Measurements from ENCODE around the gene IQCF6. TPM values are rescaled to one million over a fixed set of nuclear protein-coding genes. Genes with fewer than 3 reads are reported as not detected.
"Not testable (repeated sequence)": the region's sequence is repeated elsewhere in the genome, so short reads cannot be mapped to it uniquely, and the experiment has no call there.

IQCF6 gene
- total RNA-seq, 2 experiments from 2014 or later = not detected

GRCh38 chr3:51750878-51751277 lies 28.2 kb downstream of the IQCF6 start:
- peaks cover 4% of the 10 kb centered on the region for H3K9me3 Mint-ChIP-seq (ENCODE audit: low read depth)
- H3K27ac Mint-ChIP-seq = no peak overlapping the region
- H3K4me3 Mint-ChIP-seq = no peak overlapping the region
- CTCF ChIA-PET = no interaction called here
- no peaks in the 10 kb centered on the region for H3K36me3 Mint-ChIP-seq
- H3K4me1 Mint-ChIP-seq = peaks cover 14% of the 10 kb centered on the region
- DNase-seq (no peak), ATAC-seq (no peak)
- H3K27me3 Mint-ChIP-seq = peaks cover 18% of the 10 kb centered on the region

- CTCF ChIA-PET = no interaction called here
- H3K36me3 Mint-ChIP-seq = no peaks in the 10 kb centered on the region
- no peak overlapping the region for H3K4me3 Mint-ChIP-seq
- H3K27me3 Mint-ChIP-seq = peaks cover 3% of the 10 kb centered on the region
- peaks cover 2% of the 10 kb centered on the region for H3K9me3 Mint-ChIP-seq (ENCODE audit: low read depth)
- H3K27ac Mint-ChIP-seq = no peak overlapping the region
- peaks cover 14% of the 10 kb centered on the region for H3K4me1 Mint-ChIP-seq
- no peak for ATAC-seq
- DNase-seq = no peak
These were observed 30.7 kb downstream of the IQCF6 start for GRCh38 chr3:51748327-51748726.

GRCh38 chr3:51747840-51748239 lies 31.2 kb downstream of the IQCF6 start:
- DNase-seq = no peak
- peaks cover under 1% of the 10 kb centered on the region for H3K27me3 Mint-ChIP-seq
- no peak overlapping the region for H3K4me3 Mint-ChIP-seq
- CTCF ChIA-PET = no interaction called here
- no peak for ATAC-seq
- H3K36me3 Mint-ChIP-seq = no peaks in the 10 kb centered on the region
- H3K27ac Mint-ChIP-seq = no peak overlapping the region
- peaks cover 2% of the 10 kb centered on the region for H3K9me3 Mint-ChIP-seq (ENCODE audit: low read depth)
- H3K4me1 Mint-ChIP-seq = peaks cover 14% of the 10 kb centered on the region

- H3K36me3 Mint-ChIP-seq; ATAC-seq; H3K9me3 Mint-ChIP-seq (ENCODE audit: low read depth); CTCF ChIA-PET; H3K27ac Mint-ChIP-seq; H3K4me1 Mint-ChIP-seq; H3K4me3 Mint-ChIP-seq; DNase-seq: not testable (repeated sequence)
- peaks cover 19% of the 10 kb centered on the region for H3K27me3 Mint-ChIP-seq
These were observed 36.1 kb downstream of the IQCF6 start for GRCh38 chr3:51742978-51743377.

GRCh38 chr3:51742320-51742719 lies 36.7 kb downstream of the IQCF6 start:
- not testable (repeated sequence) for ATAC-seq; H3K27ac Mint-ChIP-seq; H3K4me3 Mint-ChIP-seq; H3K4me1 Mint-ChIP-seq; H3K9me3 Mint-ChIP-seq (ENCODE audit: low read depth); DNase-seq; H3K36me3 Mint-ChIP-seq
- peaks cover 26% of the 10 kb centered on the region for H3K27me3 Mint-ChIP-seq
- CTCF ChIA-PET = interaction anchor here (1.4 kb wide), 1 partner anchor 23 kb away, joined by 3 read pairs; no protein-coding TSS in a partner anchor

GRCh38 chr3:51739110-51739509 lies 39.9 kb downstream of the IQCF6 start:
- Mint-ChIP-seq H3K36me3 (peaks cover 2% of the 10 kb centered on the region), H3K4me1 (peaks cover 21% of the 10 kb centered on the region), H3K27me3 (peaks cover 33% of the 10 kb centered on the region), H3K4me3 (no peak overlapping the region), H3K27ac (no peak overlapping the region), H3K9me3 (ENCODE audit: low read depth) (no peaks in the 10 kb centered on the region)
- ATAC-seq (no peak), DNase-seq (no peak)
- CTCF ChIA-PET = no interaction called here

GRCh38 chr3:51735950-51736349 lies 43.1 kb downstream of the IQCF6 start:
- no peak overlapping the region for H3K27ac Mint-ChIP-seq
- DNase-seq (no peak), ATAC-seq (no peak)
- peaks cover 2% of the 10 kb centered on the region for H3K36me3 Mint-ChIP-seq
- H3K27me3 Mint-ChIP-seq = peaks cover 33% of the 10 kb centered on the region
- H3K4me3 Mint-ChIP-seq = no peak overlapping the region
- CTCF ChIA-PET = interaction anchor here (1.1 to 3.4 kb wide), 3 partner anchors 12 to 64 kb away, joined by 3 to 16 read pairs (median 8); no protein-coding TSS in a partner anchor
- no peaks in the 10 kb centered on the region for H3K9me3 Mint-ChIP-seq (ENCODE audit: low read depth)
- H3K4me1 Mint-ChIP-seq = peaks cover 28% of the 10 kb centered on the region

- CTCF ChIA-PET = interaction anchor here (0.8 to 3.4 kb wide), 7 partner anchors 11 to 233 kb away, joined by 3 to 16 read pairs (median 4); no protein-coding TSS in a partner anchor
- Mint-ChIP-seq H3K36me3 (peaks cover 2% of the 10 kb centered on the region), H3K27ac (peak overlapping the region; percentile 62), H3K9me3 (ENCODE audit: low read depth) (no peaks in the 10 kb centered on the region), H3K27me3 (peaks cover 33% of the 10 kb centered on the region), H3K4me3 (peak overlapping the region; percentile 55), H3K4me1 (peaks cover 33% of the 10 kb centered on the region)
- DNase-seq = no peak
- no peak for ATAC-seq
These were observed 44.0 kb downstream of the IQCF6 start for GRCh38 chr3:51735039-51735438.

GRCh38 chr3:51734572-51734907 lies 44.5 kb downstream of the IQCF6 start:
- Mint-ChIP-seq H3K9me3 (ENCODE audit: low read depth) (no peaks in the 10 kb centered on the region), H3K27ac (peak overlapping the region; percentile 62), H3K4me3 (peak overlapping the region; percentile 55), H3K36me3 (peaks cover 2% of the 10 kb centered on the region), H3K27me3 (peaks cover 29% of the 10 kb centered on the region), H3K4me1 (peaks cover 37% of the 10 kb centered on the region)
- peak; percentile 79 for DNase-seq
- ATAC-seq = peak; percentile 94
- CTCF ChIA-PET = interaction anchor here (0.8 to 3.4 kb wide), 6 partner anchors 15 to 232 kb away, joined by 3 to 16 read pairs (median 5); no protein-coding TSS in a partner anchor

GRCh38 chr3:51733859-51734571 lies 45.0 kb downstream of the IQCF6 start:
- H3K9me3 Mint-ChIP-seq (ENCODE audit: low read depth) = no peaks in the 10 kb centered on the region
- H3K36me3 Mint-ChIP-seq = peaks cover 4% of the 10 kb centered on the region
- no peak for DNase-seq
- peak overlapping the region; percentile 55 for H3K4me3 Mint-ChIP-seq
- H3K27me3 Mint-ChIP-seq = peaks cover 23% of the 10 kb centered on the region
- H3K27ac Mint-ChIP-seq = peak overlapping the region; percentile 62
- peaks cover 41% of the 10 kb centered on the region for H3K4me1 Mint-ChIP-seq
- ATAC-seq = peak; percentile 62
- CTCF ChIA-PET = interaction anchor here (0.7 to 3.4 kb wide), 7 partner anchors 15 to 232 kb away, joined by 3 to 16 read pairs (median 4); no protein-coding TSS in a partner anchor

GRCh38 chr3:51729042-51729633 lies 49.9 kb downstream of the IQCF6 start:
- CTCF ChIA-PET = interaction anchor here (1.6 to 4.7 kb wide), 3 partner anchors 10 to 69 kb away, joined by 5 to 29 read pairs (median 6); no protein-coding TSS in a partner anchor
- H3K4me1 Mint-ChIP-seq = peaks cover 37% of the 10 kb centered on the region
- no peak for DNase-seq
- no peaks in the 10 kb centered on the region for H3K27me3 Mint-ChIP-seq
- peaks cover 3% of the 10 kb centered on the region for H3K36me3 Mint-ChIP-seq
- peak; percentile 27 for ATAC-seq
- no peaks in the 10 kb centered on the region for H3K9me3 Mint-ChIP-seq (ENCODE audit: low read depth)
- H3K27ac Mint-ChIP-seq = peak overlapping the region; percentile 16
- no peak overlapping the region for H3K4me3 Mint-ChIP-seq
